Measurements from ENCODE around the gene EHD3.

Gene EHD3

DNA sequence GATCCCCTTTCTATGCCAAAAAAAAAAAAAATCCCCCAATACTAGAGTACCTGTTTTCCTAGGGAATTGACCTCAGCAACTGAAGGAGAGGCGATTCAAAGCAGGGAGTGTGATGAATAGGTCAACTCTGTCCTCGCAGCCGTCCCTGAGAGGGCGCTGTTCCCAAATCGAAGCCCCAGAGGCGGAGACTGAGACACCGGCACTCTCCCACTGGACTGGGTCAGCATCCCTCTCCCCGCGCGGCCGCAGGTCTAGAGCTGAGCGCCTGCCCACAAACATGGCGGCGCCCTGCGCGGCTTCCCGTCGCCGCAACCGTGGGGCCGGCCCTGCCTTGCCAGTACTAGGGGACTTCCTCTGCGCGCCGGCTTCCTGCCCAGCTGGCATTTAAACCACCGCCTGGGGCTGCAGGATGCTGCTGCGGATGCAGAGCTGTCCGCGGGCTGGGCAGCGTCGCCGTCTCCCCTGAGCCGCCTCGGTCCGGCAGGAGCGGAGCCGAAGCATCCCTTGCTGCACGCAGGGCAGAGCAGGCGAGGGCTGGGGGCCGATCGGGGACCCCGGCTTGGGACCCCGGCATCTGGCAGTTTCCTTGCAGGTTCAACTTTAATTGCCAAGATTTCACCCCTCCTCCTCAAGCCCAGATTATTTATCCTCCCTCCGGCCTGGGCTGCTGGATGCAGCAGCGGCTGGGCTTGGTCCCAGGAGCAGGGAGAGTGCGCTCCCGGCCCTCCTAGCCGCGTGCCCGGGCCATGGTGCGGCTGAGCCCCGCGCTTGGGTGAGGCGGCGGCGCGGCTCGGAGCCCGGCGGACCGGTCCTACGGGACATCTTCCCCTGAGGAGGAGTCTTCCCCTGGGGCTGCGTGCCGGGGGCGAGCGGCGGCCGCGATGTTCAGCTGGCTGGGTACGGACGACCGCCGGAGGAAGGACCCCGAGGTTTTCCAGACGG is at the start of gene EHD3:
Gene EHD3 (plus strand): TSS at position 412 of the 942 bp plus-strand sequence. CDS start 470 bp downstream, at position 882.
- Mint-ChIP-seq H3K27ac (peak within 1 kb of the TSS; percentile 60), H3K27me3 (no peaks in the 10 kb centered on the region), H3K4me3 (peak within 1 kb of the TSS; percentile 77), H3K4me1 (peaks cover 25% of the 10 kb centered on the region), H3K36me3 (no peaks in the 10 kb centered on the region), H3K9me3 (no peaks in the 10 kb centered on the region)

DNA sequence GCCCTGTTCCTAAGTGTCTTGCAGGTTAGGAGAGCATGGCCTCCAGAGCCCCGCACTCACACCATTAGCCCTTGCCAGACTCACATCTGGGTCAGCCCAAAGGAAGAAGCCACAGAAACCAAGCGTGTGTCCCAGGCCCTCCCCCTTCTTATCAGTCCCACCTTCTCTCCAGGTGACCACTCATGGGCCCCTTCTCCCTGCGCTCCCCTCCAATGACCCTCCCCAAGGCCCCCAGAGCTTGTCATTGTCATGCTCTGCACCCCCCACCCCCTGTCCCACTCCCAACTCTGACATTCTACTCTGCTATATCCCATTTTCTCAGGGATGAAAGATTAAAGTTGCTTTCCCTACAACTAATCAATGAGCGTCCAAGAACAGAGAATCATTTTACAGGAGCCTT is 46.8 kb upstream of the EHD3 start:
- Mint-ChIP-seq H3K9me3 (no peaks in the 10 kb centered on the region), H3K27me3 (no peaks in the 10 kb centered on the region), H3K36me3 (no peaks in the 10 kb centered on the region), H3K27ac (no peak overlapping the region), H3K4me1 (no peaks in the 10 kb centered on the region), H3K4me3 (no peak overlapping the region)

DNA sequence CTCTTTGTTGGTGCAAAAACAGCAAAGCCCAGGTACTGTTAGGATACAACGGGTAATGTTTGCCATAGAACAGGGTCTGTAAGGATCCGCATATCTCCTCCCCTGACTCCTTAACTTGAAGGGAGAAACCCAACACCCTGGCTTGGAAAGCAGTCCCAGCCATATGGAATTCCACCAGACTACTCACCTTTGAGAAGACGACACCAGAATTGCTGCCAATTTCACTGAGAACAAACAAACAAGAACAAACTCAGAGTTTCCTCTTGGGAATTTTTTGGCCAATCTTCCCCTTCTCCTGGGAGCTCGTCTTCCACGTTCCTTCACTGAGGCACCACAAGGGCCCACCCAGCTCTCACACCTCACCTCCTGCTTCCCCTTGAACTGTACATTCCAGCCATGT is 45.8 kb upstream of the EHD3 start:
- Mint-ChIP-seq H3K4me1 (no peaks in the 10 kb centered on the region), H3K27ac (no peak overlapping the region), H3K27me3 (no peaks in the 10 kb centered on the region), H3K4me3 (no peak overlapping the region), H3K36me3 (no peaks in the 10 kb centered on the region), H3K9me3 (no peaks in the 10 kb centered on the region)

- H3K27me3 Mint-ChIP-seq, result no peaks in the 10 kb centered on the region
- no peak overlapping the region for H3K4me3 Mint-ChIP-seq
- no peaks in the 10 kb centered on the region for H3K4me1 Mint-ChIP-seq
- no peaks in the 10 kb centered on the region for H3K36me3 Mint-ChIP-seq
- no peaks in the 10 kb centered on the region for H3K9me3 Mint-ChIP-seq
- no peak overlapping the region for H3K27ac Mint-ChIP-seq
Observed at GRCh38 chr2:31189141-31189540, 44.8 kb upstream of the EHD3 start.

DNA sequence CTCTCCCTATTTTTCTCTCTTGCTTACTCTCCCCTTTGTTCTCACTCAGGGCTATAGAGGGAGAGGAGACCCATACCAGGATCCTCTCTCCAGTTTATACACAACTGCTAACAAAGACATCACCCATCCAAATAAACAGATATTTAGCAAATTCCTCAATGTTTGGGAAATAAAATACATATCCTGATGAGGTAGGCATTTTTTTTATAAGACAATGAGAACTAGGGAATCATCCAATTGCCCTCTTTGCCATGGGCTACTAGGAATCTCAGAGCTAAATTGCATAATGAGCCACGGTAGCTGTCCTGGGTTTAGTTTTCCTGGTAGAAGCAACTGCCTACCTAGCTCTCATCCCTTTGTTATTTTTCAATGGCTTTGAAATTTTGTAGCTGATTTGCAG is 43.8 kb upstream of the EHD3 start:
- Mint-ChIP-seq H3K27me3 (no peaks in the 10 kb centered on the region), H3K9me3 (no peaks in the 10 kb centered on the region), H3K27ac (no peak overlapping the region), H3K36me3 (no peaks in the 10 kb centered on the region), H3K4me1 (no peaks in the 10 kb centered on the region), H3K4me3 (no peak overlapping the region)

DNA sequence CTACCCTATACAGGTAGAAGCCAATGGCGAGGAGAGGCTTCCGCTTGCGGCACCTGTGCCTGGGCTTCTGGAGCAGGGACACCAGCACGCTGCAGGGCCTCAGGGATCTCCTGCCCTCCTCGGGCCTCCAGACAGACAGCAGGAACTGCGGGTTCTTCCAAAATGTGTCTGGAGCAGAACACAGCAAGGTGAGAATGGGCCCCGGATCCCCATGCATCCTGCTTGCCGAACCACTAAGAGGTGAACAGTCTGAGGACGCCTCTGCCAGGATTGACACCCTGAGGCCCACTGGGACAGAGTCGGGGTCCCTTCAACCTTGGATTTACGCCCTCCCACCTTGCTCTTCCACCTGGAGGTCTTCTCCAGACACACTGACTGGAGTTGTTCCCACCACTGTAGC is 42.0 kb upstream of the EHD3 start:
- H3K4me3 Mint-ChIP-seq, result no peak overlapping the region
- H3K27me3 Mint-ChIP-seq, result no peaks in the 10 kb centered on the region
- H3K9me3 Mint-ChIP-seq, result no peaks in the 10 kb centered on the region
- no peaks in the 10 kb centered on the region for H3K4me1 Mint-ChIP-seq
- no peaks in the 10 kb centered on the region for H3K36me3 Mint-ChIP-seq
- H3K27ac Mint-ChIP-seq, result no peak overlapping the region

GRCh38 chr2:31192396-31192795 is 41.6 kb upstream of the EHD3 start:
- Mint-ChIP-seq H3K4me3 (no peak overlapping the region), H3K27ac (no peak overlapping the region), H3K27me3 (no peaks in the 10 kb centered on the region), H3K9me3 (no peaks in the 10 kb centered on the region), H3K4me1 (no peaks in the 10 kb centered on the region), H3K36me3 (no peaks in the 10 kb centered on the region)

DNA sequence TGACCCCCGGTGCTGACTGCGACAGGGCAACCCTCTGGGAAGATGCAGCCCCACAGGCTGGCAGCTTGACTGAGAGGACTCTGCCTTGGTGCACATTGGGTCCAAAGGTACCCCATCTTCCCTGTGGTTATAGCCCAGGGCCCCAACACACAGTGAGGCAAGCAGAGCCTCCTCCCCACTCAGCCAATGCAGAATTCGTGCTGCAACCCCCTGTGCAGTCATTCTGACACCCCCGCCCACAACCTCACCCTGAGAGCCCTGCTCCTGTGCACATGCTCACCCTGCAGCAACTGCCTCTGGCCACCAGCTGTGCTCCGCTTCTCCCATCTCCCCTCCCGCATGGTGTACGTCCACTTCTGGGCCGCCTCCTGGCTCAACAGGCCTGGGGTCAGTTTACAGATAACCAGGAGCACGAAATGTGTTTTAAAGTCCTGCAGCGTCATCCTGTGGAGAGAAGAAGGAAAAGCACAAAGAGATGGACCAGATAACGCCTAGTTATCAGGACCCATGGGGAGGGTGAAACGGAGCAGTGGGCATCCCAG is 41.0 kb upstream of the EHD3 start:
- Mint-ChIP-seq H3K27ac (no peak overlapping the region), H3K27me3 (no peaks in the 10 kb centered on the region), H3K9me3 (no peaks in the 10 kb centered on the region), H3K36me3 (no peaks in the 10 kb centered on the region), H3K4me3 (no peak overlapping the region), H3K4me1 (no peaks in the 10 kb centered on the region)

DNA sequence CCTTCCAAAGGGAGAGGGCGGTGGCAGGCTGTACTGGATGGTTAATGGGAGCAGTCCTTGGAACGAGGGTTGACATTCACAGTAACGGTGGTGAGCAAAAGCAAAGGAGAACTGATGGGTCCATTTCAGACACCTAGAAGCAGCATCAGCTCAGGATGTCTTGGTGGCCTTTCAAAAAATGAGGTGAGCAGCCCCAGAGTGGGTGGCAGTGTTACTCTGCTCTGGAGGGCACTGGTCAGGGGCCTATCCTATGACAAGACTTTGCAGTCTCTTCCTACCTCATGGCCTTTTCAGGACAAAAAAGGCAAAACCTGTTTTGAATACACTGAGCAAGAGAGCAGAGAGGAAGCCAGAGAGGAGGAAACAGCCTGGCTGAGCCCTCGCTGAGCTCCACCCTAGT is 40.1 kb upstream of the EHD3 start:
- Mint-ChIP-seq H3K4me1 (no peaks in the 10 kb centered on the region), H3K9me3 (no peaks in the 10 kb centered on the region), H3K27me3 (no peaks in the 10 kb centered on the region), H3K27ac (no peak overlapping the region), H3K36me3 (no peaks in the 10 kb centered on the region), H3K4me3 (no peak overlapping the region)

DNA sequence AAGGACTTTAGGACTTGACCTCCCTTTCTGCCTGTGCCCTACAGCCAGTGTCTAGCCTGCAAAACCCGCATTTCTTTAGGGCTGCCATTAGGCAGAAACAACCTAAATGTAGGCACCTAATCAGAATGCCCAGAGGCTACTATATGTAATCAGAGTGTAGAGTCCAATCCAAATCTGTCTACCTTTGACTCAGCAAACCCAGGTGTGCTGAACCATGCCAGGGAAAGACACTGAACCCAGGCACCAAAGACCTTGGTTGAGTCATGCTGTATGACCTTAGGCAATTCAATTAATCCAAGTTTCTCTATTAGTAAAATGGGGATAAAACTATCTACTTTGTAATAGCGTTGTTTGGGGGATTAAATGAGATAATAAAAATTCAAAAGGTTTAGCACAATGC is 37.3 kb upstream of the EHD3 start:
- H3K27ac Mint-ChIP-seq, result no peak overlapping the region
- no peaks in the 10 kb centered on the region for H3K9me3 Mint-ChIP-seq
- H3K4me3 Mint-ChIP-seq, result no peak overlapping the region
- H3K27me3 Mint-ChIP-seq, result no peaks in the 10 kb centered on the region
- peaks cover 2% of the 10 kb centered on the region for H3K36me3 Mint-ChIP-seq
- H3K4me1 Mint-ChIP-seq, result no peaks in the 10 kb centered on the region

DNA sequence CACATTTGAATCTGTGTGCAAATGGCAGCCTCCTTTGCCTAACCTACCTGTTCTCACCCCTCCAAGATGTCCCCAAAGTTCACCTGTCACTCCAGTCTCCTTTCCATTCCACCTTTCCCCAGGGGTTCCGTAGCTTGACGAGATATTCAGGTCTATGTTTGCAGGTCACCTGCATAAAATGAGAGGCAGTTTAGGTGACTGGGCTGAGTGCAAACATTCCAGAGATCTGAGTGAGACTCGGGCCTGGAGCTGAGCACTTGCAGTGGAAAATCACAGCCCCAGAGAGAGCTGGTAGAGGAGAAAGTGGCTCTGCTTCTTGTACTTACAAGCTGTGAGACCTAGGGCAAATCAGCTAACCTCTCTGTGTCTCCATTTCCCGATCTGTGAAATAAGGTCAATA is 36.8 kb upstream of the EHD3 start:
- H3K27ac Mint-ChIP-seq, result no peak overlapping the region
- peaks cover 2% of the 10 kb centered on the region for H3K36me3 Mint-ChIP-seq
- no peaks in the 10 kb centered on the region for H3K9me3 Mint-ChIP-seq
- H3K4me1 Mint-ChIP-seq, result no peaks in the 10 kb centered on the region
- H3K27me3 Mint-ChIP-seq, result no peaks in the 10 kb centered on the region
- no peak overlapping the region for H3K4me3 Mint-ChIP-seq

- H3K36me3 Mint-ChIP-seq, result peaks cover 2% of the 10 kb centered on the region
- no peak overlapping the region for H3K27ac Mint-ChIP-seq
- H3K4me3 Mint-ChIP-seq, result no peak overlapping the region
- H3K9me3 Mint-ChIP-seq, result no peaks in the 10 kb centered on the region
- H3K27me3 Mint-ChIP-seq, result no peaks in the 10 kb centered on the region
- H3K4me1 Mint-ChIP-seq, result no peaks in the 10 kb centered on the region
Observed at GRCh38 chr2:31197669-31198068, 36.3 kb upstream of the EHD3 start.

DNA sequence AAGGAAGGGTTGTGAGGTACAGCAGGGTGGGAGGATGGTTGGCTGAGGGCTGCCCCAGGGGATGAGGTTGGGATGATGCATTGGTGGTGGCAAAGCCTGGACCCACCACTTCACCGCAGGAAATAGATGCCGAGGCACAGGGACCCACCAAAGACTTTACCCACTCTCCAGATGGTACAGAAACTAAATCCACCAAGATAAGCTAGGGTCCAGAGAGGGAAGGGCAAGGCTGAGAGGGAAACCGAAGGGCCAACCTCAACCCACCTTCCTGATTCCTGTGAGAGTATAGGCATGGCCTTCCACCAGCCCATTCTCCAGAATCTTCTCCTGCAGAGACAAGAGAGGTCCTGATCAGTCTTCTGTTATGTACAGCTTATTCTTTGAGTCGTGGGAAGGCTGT is 34.7 kb upstream of the EHD3 start:
- no peak overlapping the region for H3K27ac Mint-ChIP-seq
- H3K36me3 Mint-ChIP-seq, result peaks cover 2% of the 10 kb centered on the region
- H3K9me3 Mint-ChIP-seq, result no peaks in the 10 kb centered on the region
- no peaks in the 10 kb centered on the region for H3K27me3 Mint-ChIP-seq
- no peak overlapping the region for H3K4me3 Mint-ChIP-seq
- no peaks in the 10 kb centered on the region for H3K4me1 Mint-ChIP-seq

GRCh38 chr2:31200972-31201371 is 33.0 kb upstream of the EHD3 start:
- Mint-ChIP-seq H3K27ac (no peak overlapping the region), H3K27me3 (no peaks in the 10 kb centered on the region), H3K36me3 (peaks cover 4% of the 10 kb centered on the region), H3K4me1 (no peaks in the 10 kb centered on the region), H3K9me3 (no peaks in the 10 kb centered on the region), H3K4me3 (no peak overlapping the region)

GRCh38 chr2:31202041-31202440 is 31.9 kb upstream of the EHD3 start:
- Mint-ChIP-seq H3K27me3 (no peaks in the 10 kb centered on the region), H3K4me1 (no peaks in the 10 kb centered on the region), H3K9me3 (no peaks in the 10 kb centered on the region), H3K36me3 (peaks cover 4% of the 10 kb centered on the region), H3K27ac (no peak overlapping the region), H3K4me3 (no peak overlapping the region)

DNA sequence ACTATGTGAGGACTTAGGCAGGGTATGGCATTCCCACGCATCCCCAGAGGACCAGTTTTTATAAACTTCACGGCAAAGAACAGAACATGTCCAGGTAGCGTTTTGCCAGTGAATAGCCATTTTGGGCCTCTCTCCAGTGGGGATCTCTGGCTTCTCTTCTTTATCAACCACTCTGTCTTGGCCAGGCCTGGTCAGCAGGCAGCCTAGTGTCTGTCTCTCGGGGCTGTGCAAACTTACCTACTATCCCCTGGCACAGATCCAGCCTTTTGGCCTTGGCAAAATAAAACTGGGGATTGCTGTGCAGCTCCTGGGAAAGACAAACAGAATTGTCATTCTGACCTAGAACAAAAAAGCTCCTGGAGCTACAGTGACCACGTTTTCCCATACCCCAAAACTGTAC is 31.1 kb upstream of the EHD3 start:
- Mint-ChIP-seq H3K27ac (no peak overlapping the region), H3K4me1 (no peaks in the 10 kb centered on the region), H3K27me3 (no peaks in the 10 kb centered on the region), H3K36me3 (peaks cover 4% of the 10 kb centered on the region), H3K4me3 (no peak overlapping the region), H3K9me3 (no peaks in the 10 kb centered on the region)
